ENCODE results near the gene RBMS3.

DNA sequence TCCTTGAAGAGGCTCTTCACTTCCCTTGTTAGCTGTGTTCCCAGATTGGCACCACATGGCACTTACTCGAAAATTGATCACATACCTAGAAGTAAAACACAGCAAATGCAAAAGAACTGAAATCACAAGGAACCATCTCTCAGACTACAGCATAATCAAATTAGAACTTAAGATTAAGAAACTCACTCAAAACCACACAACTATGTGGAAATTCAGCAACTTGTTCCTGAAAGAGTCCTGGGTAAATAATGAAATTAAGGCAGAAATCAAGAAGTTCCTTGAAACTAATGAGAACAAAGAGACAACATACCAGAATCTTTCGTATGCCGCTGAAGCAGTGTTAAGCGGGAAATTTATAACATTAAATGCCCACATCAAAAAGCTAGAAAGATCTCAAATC is 759.3 kb downstream of the RBMS3 start:
- TF ChIP-seq, protein P1, sequence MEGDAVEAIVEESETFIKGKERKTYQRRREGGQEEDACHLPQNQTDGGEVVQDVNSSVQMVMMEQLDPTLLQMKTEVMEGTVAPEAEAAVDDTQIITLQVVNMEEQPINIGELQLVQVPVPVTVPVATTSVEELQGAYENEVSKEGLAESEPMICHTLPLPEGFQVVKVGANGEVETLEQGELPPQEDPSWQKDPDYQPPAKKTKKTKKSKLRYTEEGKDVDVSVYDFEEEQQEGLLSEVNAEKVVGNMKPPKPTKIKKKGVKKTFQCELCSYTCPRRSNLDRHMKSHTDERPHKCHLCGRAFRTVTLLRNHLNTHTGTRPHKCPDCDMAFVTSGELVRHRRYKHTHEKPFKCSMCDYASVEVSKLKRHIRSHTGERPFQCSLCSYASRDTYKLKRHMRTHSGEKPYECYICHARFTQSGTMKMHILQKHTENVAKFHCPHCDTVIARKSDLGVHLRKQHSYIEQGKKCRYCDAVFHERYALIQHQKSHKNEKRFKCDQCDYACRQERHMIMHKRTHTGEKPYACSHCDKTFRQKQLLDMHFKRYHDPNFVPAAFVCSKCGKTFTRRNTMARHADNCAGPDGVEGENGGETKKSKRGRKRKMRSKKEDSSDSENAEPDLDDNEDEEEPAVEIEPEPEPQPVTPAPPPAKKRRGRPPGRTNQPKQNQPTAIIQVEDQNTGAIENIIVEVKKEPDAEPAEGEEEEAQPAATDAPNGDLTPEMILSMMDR (IDR thresholded peaks at IDR 0.05 in 2 of 3, conservative IDR thresholded peaks at IDR 0.05 in 1 of 3; ENCODE audit: borderline replicate concordance in 1 of 3, insufficient read depth in 1 of 3, low read depth in 2 of 3, low read length in 2 of 3), result no peak
- TF ChIP-seq EZH2 (IDR thresholded peaks at IDR 0.05) (no peak), POLR2AphosphoS5 (IDR thresholded peaks at IDR 0.05; ENCODE audit: low read depth, low read length) (no peak)

Measured in HCT116 (cell line).